Smooth muscle cell (in vitro differentiated cells): ENCODE measurements around the gene TRPM3. TPM values are rescaled to one million over a fixed set of nuclear protein-coding genes. Genes with fewer than 3 reads are reported as not detected.
A peak's percentile ranks its signal among the peaks of the same experiment; 100 is the strongest.

ENCODE experiments used
- DNase-seq: peaks from one replicate; lab custom pipeline; 2025; ENCODE audit not compliant: unreplicated experiment; lab: John Stamatoyannopoulos, UW
- H2AFZ ChIP-seq: fragments of 200-600 bp; sonication (generic); 2 replicates; pipeline ENCODE4 v1.6.0; 2016; ENCODE audit warnings: antibody characterized with exemption, low read depth, mild to moderate bottlenecking
- H3F3A ChIP-seq: fragments of 200-600 bp; sonication (generic); 2 replicates; pipeline ENCODE4 v1.6.0; 2017; ENCODE audit warnings: antibody characterized with exemption, low read depth
- H3K27ac ChIP-seq: fragments of 200-600 bp; sonication (generic); 2 replicates; pipeline ENCODE4 v1.5.1; 2016; ENCODE audit warnings: low read depth, mild to moderate bottlenecking
- H3K27me3 ChIP-seq: fragments of 200-600 bp; sonication (generic); 2 replicates; pipeline ENCODE4 v1.6.1; 2016; ENCODE audit warnings: low read depth, mild to moderate bottlenecking
- H3K36me3 ChIP-seq: fragments of 200-600 bp; sonication (generic); 2 replicates; pipeline ENCODE4 v1.5.1; 2016; ENCODE audit warnings: low read depth
- H3K4me1 ChIP-seq: fragments of 200-600 bp; sonication (generic); 2 replicates; pipeline ENCODE4 v1.5.1; 2016; ENCODE audit warnings: low read depth
- H3K4me2 ChIP-seq: fragments of 200-600 bp; sonication (generic); 2 replicates; pipeline ENCODE4 v1.6.0; 2016; ENCODE audit warnings: mild to moderate bottlenecking
- H3K4me3 ChIP-seq: fragments of 200-600 bp; sonication (generic); 2 replicates; pipeline ENCODE4 v1.5.1; 2016; ENCODE audit warnings: mild to moderate bottlenecking
- H3K79me2 ChIP-seq: fragments of 200-600 bp; sonication (generic); 2 replicates; pipeline ENCODE4 v1.6.0; 2016; ENCODE audit warnings: low read depth, mild to moderate bottlenecking
- H3K9ac ChIP-seq: fragments of 200-600 bp; sonication (generic); 2 replicates; pipeline ENCODE4 v1.6.0; 2016; ENCODE audit warnings: low read depth
- H3K9me3 ChIP-seq: fragments of 200-600 bp; sonication (generic); replicated peaks from 2 replicates; pipeline ENCODE4 v1.5.1; 2016; ENCODE audit warnings: low read depth
- H4K20me1 ChIP-seq: fragments of 200-600 bp; sonication (generic); 2 replicates; pipeline ENCODE4 v1.6.0; 2016; ENCODE audit warnings: low read depth
- WGBS: methylation state at CpG from one replicate; pipeline ENCODE4 v1.1.7; 2016; ENCODE audit warnings: low lambda C conversion rate; 5-methylcytosine and 5-hydroxymethylcytosine counted together
- polyA plus RNA-seq: library from polyadenylated mRNA; unstranded; fragments of >200 nt; fragmentation: Nextera tagmentation; extraction: Ambion mirVana; gene quantifications from 2 replicates; pipeline ENCODE4 v1.2.1, GENCODE V29; 2016
- total RNA-seq: library from RNA; depleted of rRNA; stranded (reverse); fragments of >200 nt; gene quantifications from 2 replicates; pipeline ENCODE4 v1.2.3, GENCODE V29; 2014
- TF ChIP-seq, protein P1 (sequence below): fragments of 200-600 bp; sonication (generic); IDR thresholded peaks from 2 replicates; pipeline ENCODE4 v1.5.1; 2017; ENCODE audit warnings: borderline replicate concordance, mild to moderate bottlenecking, antibody characterized with exemption; ENCODE audit not compliant: insufficient read depth, poor library complexity, severe bottlenecking

Gene TRPM3
- total and polyA plus RNA-seq, 2 experiments from 2014 or later, result not detected

GRCh38 chr9:70911791-70912190 is 209.6 kb downstream of the TRPM3 start:
- 93% methylated on average over 1 of the region's 1 CpG for WGBS
- Histone ChIP-seq H3K9ac (no peak overlapping the region), H2AFZ (no peak overlapping the region), H3K27me3 (no peaks in the 10 kb centered on the region), H3F3A (no peaks in the 10 kb centered on the region), H3K9me3 (no peaks in the 10 kb centered on the region), H3K4me3 (no peak overlapping the region), H3K27ac (no peak overlapping the region), H3K4me2 (no peak overlapping the region), H3K4me1 (no peaks in the 10 kb centered on the region), H4K20me1 (no peaks in the 10 kb centered on the region), H3K36me3 (no peaks in the 10 kb centered on the region), H3K79me2 (no peaks in the 10 kb centered on the region)
- TF ChIP-seq, protein P1, sequence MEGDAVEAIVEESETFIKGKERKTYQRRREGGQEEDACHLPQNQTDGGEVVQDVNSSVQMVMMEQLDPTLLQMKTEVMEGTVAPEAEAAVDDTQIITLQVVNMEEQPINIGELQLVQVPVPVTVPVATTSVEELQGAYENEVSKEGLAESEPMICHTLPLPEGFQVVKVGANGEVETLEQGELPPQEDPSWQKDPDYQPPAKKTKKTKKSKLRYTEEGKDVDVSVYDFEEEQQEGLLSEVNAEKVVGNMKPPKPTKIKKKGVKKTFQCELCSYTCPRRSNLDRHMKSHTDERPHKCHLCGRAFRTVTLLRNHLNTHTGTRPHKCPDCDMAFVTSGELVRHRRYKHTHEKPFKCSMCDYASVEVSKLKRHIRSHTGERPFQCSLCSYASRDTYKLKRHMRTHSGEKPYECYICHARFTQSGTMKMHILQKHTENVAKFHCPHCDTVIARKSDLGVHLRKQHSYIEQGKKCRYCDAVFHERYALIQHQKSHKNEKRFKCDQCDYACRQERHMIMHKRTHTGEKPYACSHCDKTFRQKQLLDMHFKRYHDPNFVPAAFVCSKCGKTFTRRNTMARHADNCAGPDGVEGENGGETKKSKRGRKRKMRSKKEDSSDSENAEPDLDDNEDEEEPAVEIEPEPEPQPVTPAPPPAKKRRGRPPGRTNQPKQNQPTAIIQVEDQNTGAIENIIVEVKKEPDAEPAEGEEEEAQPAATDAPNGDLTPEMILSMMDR, result no peak
- no peak for DNase-seq

GRCh38 chr9:70910598-70910997 is 210.8 kb downstream of the TRPM3 start:
- no peaks in the 10 kb centered on the region for H3F3A ChIP-seq
- no peaks in the 10 kb centered on the region for H3K36me3 ChIP-seq
- H4K20me1 ChIP-seq, result no peaks in the 10 kb centered on the region
- no peak overlapping the region for H2AFZ ChIP-seq
- H3K9ac ChIP-seq, result no peak overlapping the region
- no peaks in the 10 kb centered on the region for H3K9me3 ChIP-seq
- no peaks in the 10 kb centered on the region for H3K4me1 ChIP-seq
- no peak for DNase-seq
- no peak overlapping the region for H3K4me3 ChIP-seq
- H3K79me2 ChIP-seq, result no peaks in the 10 kb centered on the region
- 81% methylated on average over 2 of the region's 2 CpGs for WGBS
- TF ChIP-seq, protein P1, result no peak
- no peak overlapping the region for H3K27ac ChIP-seq
- H3K4me2 ChIP-seq, result no peak overlapping the region
- no peaks in the 10 kb centered on the region for H3K27me3 ChIP-seq

GRCh38 chr9:70902692-70903131 is 218.7 kb downstream of the TRPM3 start:
- H3K4me2 ChIP-seq, result peak overlapping the region; percentile 67
- H3K4me3 ChIP-seq, result no peak overlapping the region
- H3K9ac ChIP-seq, result no peak overlapping the region
- H3K27ac ChIP-seq, result peak overlapping the region; percentile 40
- H3K36me3 ChIP-seq, result no peaks in the 10 kb centered on the region
- TF ChIP-seq, protein P1, result no peak
- H3K27me3 ChIP-seq, result no peaks in the 10 kb centered on the region
- H3K4me1 ChIP-seq, result peaks cover 14% of the 10 kb centered on the region
- H3K79me2 ChIP-seq, result no peaks in the 10 kb centered on the region
- no peak overlapping the region for H2AFZ ChIP-seq
- WGBS, result 23% methylated on average over 6 of the region's 6 CpGs
- H4K20me1 ChIP-seq, result no peaks in the 10 kb centered on the region
- DNase-seq, result no peak
- H3F3A ChIP-seq, result no peaks in the 10 kb centered on the region
- no peaks in the 10 kb centered on the region for H3K9me3 ChIP-seq

- Histone ChIP-seq H3K79me2 (no peaks in the 10 kb centered on the region), H3K27me3 (no peaks in the 10 kb centered on the region), H4K20me1 (no peaks in the 10 kb centered on the region), H3K4me3 (no peak overlapping the region), H3K36me3 (no peaks in the 10 kb centered on the region), H3K9me3 (no peaks in the 10 kb centered on the region), H3K9ac (no peak overlapping the region), H3K27ac (no peak overlapping the region), H3K4me2 (no peak overlapping the region), H3K4me1 (peaks cover 14% of the 10 kb centered on the region), H2AFZ (no peak overlapping the region), H3F3A (no peaks in the 10 kb centered on the region)
- TF ChIP-seq, protein P1, result no peak
- 25% methylated on average over 1 of the region's 1 CpG for WGBS
- no peak for DNase-seq
Observed at GRCh38 chr9:70902171-70902570, 219.2 kb downstream of the TRPM3 start.
